Vagina (tissue), 2 donors: Measurements from ENCODE around the gene LYG1.

ENCODE experiments used
- CTCF ChIP-seq, 3 experiments: fragments of 450-650 bp in 2 of 3; fragments of 200-600 bp in 1 of 3; sonication (generic) in 1 of 3; IDR thresholded peaks; one replicate each; pipeline ENCODE4 v1.5.1; 2017 to 2019; ENCODE audit warnings: antibody characterized with exemption in 3 of 3, mild to moderate bottlenecking in 2 of 3, moderate library complexity in 2 of 3
- POLR2A ChIP-seq, 2 donors: fragments of 450-650 bp; IDR thresholded peaks; one replicate each; pipeline ENCODE4 v1.6.1; 2017; ENCODE audit warnings: antibody characterized with exemption in 2 of 2, mild to moderate bottlenecking in 2 of 2, moderate library complexity in 2 of 2
- POLR2AphosphoS5 ChIP-seq, 2 donors: sonication (generic); formaldehyde crosslinking; IDR thresholded peaks; one replicate each; pipeline ENCODE4 v1.9.0; 2017; ENCODE audit warnings: antibody characterized with exemption in 2 of 2, mild to moderate bottlenecking in 2 of 2, low read depth in 1 of 2; ENCODE audit not compliant: insufficient read depth in 1 of 2

GRCh38 chr2:99255491-99256318, 45.3 kb downstream of the LYG1 start, which contains the start of gene LYG2:
- TF ChIP-seq CTCF (IDR thresholded peaks at IDR 0.05) (no peak), POLR2AphosphoS5 (IDR thresholded peaks at IDR 0.05; ENCODE audit: insufficient read depth in 1 of 2, low read depth in 1 of 2) (no peak), POLR2A (IDR thresholded peaks at IDR 0.05) (no peak)
